UCSD-AML1 (cell line): Measurements from ENCODE around the gene GAL3ST1.
A peak's percentile ranks its signal among the peaks of the same experiment; 100 is the strongest.
"Not testable (repeated sequence)": the region's sequence is repeated elsewhere in the genome, so short reads cannot be mapped to it uniquely, and the experiment has no call there.

Source experiments
- DNase-seq: peaks from one replicate; lab custom pipeline; 2025; ENCODE audit not compliant: unreplicated experiment; lab: John Stamatoyannopoulos, UW

GAL3ST1 gene

GRCh38 chr22:30598986-30599385, 24.5 kb upstream of the GAL3ST1 start:
- DNase-seq = no peak

DNA sequence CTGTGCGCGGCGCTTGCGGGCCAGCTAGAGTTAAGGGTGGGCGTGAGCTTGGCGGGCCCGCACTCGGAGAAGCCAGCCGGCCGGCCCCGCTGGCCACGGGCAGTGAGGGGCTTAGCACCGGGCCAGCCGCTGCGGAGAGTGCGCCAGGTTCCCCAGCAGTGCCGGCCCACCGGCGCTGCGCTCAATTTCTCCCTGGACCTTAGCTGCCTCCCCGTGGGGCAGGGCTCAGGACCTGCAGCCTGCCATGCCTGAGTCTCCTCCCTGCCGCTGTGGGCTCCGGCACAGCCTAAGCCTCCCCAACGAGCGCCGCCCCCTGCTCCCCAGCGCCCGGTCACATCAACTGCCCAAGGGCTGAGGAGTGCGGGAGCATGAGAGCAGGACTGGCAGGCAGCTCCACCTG, 22.4 kb upstream of the GAL3ST1 start:
- DNase-seq = no peak

DNA sequence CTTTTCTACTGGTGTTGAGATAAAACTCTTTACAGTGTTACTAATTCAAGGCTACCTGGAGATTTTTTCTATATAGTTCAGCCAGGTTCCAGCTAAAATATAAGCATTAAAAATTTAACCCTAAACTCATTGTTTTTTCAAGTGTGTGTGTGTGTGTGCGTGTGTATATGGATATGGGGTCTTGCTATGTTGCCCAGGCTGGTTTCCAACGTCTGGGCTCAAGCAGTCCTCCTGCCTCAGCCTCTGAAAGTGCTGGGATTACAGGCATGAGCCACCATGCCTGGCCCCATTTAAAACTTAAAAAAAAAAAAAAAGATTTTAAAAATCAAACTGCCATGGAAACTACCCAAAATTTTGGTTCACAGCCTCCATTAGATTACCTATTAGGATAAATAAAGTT, 21.7 kb upstream of the GAL3ST1 start:
- DNase-seq = no peak

- DNase-seq = not testable (repeated sequence)
Observed at GRCh38 chr22:30592360-30592713, 17.9 kb upstream of the GAL3ST1 start.

DNA sequence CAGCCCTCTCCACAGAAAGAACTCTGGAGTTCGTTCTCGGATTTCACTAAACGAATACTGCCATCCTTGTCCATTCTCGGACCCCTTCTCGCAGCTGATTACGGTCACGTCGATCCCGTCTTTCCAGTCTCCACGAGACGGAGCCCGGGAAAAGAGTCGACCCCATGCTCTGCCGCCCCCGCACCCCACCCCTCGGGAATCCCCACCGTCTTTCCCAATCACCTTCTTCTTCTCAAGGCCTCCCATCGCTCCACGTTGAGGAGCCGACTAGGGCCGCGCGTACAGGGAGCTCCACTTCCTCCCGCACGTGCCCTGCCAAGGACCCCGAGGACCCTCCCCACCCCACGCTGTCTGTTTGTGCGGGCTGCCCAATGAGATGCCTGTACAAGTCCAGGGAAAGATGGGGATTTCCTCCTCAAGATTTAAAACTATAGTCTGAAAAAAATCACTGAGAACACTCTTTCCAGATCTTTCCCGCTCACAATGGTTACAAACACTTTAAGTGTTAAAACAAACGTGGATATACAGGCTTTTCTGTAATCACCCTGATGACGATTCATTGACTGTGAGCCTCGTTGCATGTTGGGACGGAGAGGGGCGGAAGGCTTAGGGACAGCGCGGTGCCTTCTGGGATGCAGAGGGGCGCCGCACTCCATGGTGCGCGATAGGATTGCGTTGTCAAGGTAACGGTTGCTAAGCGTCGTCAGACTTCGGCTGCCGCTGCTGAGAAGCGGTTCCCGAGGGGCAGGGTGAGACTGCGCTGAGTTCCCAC, 17.3 kb upstream of the GAL3ST1 start, which contains the start of gene PES1:
Gene PES1 (minus strand): TSS at position 323 of the 772 bp plus-strand sequence. CDS start 77 bp downstream, at position 246.
- DNase-seq = peak; percentile 94

- DNase-seq = no peak
Observed at GRCh38 chr22:30591191-30591587, 16.7 kb upstream of the GAL3ST1 start.

GRCh38 chr22:30586414-30586813, 11.9 kb upstream of the GAL3ST1 start:
- DNase-seq = no peak

DNA sequence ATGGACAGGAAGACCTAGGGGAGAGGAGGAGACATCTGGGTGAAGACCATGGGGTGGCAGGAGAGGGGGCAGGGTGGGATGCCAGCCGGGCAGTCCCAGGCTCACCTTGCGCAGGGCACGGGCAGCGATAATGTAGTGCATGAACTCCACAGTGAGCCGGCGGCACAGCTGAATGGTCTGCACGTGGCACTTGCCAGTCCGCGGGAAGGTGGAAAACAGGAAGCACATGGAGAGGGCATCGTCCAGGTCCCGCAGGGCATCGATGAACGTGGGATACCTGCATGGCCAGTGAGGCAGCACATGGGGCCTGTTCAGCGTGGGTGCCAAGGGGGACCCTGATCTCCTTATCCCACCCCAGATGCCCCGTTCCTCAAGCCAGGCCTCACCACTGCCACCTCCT, 10.0 kb upstream of the GAL3ST1 start:
- DNase-seq = no peak

GRCh38 chr22:30582788-30583545, 8.5 kb upstream of the GAL3ST1 start:
- peak; percentile 77 for DNase-seq

- no peak for DNase-seq
Observed at GRCh38 chr22:30582051-30582450, 7.6 kb upstream of the GAL3ST1 start.

DNA sequence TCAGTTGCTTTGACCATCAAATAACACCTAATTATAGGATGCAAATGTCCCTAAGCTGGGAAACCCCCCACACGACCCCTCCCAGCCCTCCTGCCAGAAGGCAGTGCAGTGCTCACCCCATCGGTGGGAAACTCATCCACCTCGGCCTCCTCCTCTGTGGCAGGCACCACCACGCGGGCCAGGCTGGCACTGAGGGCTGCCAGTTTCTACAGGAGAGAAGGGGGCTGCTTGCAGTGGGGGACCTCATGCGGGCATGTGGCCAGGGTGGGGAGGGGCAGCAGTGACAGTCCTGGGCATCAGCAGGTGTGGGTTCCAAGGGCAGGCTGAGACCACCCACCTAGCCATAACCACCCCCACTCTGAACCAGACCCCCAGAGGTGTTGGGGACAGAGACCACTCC, 6.4 kb upstream of the GAL3ST1 start:
- no peak for DNase-seq

DNA sequence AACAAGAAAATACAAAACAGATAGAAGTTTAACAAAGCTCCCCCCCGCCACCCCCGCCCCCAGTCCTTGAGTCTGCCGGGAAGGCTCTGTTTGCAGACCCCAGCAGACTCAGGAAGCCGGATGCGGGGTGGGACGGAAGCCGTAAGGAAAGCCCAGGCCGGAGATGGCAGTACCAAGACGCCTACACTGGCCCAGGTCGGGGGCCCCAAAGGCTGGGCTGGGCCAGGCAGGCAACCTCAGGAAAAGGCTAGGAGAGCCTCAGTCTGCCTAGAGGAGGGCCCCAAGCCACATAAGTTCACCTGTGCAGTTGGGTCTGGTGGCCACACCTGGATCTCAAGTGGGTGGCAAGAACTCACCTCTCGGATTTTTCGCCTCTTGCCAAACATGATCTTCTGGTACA, 4.0 kb upstream of the GAL3ST1 start:
- DNase-seq = no peak

DNA sequence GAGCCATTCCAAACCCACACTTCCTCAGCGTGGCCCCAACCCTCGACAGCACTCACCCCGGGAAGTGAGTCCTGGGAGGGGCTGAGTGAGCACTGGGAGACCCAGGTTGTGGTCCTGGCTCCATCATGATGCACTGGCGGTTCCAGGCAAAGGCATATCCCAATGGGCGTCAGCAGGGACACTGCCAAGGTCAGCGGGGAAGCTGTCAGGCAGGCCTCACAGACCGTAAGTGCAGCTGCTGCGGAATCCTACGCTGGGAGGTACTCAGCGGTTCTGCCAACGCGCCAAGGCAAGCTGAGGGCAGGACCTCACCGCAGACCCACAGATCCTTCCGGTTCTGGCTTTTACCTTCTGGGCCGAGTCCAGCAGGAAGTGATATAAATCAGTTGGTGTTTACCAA, 1.4 kb upstream of the GAL3ST1 start:
- DNase-seq = no peak

DNA sequence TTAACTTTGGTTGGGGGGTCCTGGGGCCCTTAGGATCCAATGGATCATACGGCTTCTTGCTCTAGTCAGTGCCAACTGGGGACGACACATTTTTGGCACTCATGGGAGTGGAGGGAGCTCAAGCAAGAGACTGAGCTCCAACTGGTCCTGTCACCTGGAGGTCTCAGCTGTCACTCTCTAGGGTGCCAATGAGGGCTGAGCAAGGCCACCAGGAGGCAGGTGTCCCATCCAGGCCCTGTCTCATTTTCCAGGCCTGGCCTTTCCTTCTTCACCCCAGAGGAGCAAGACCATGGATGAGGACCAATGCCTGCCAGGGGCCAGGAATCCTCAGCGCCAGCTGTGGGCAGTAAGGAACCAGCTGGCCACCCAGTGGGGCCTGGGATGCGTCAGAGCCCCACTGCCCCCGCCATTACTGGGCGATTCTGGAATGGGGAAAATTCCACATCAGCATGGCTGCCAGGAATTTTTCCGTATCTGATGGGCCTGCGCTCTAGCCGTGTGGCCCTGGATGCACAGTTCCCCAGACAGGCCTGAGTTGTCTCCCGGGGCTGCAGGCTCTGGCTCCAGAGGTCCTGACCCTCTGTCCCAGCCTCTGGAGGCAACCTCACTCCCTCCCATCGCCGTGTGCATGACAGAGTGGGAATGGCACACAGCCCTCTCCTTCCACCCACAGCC, 669 bp upstream of the GAL3ST1 start:
- no peak for DNase-seq

GRCh38 chr22:30573594-30574094, 821 bp downstream of the GAL3ST1 start:
- DNase-seq = no peak

DNA sequence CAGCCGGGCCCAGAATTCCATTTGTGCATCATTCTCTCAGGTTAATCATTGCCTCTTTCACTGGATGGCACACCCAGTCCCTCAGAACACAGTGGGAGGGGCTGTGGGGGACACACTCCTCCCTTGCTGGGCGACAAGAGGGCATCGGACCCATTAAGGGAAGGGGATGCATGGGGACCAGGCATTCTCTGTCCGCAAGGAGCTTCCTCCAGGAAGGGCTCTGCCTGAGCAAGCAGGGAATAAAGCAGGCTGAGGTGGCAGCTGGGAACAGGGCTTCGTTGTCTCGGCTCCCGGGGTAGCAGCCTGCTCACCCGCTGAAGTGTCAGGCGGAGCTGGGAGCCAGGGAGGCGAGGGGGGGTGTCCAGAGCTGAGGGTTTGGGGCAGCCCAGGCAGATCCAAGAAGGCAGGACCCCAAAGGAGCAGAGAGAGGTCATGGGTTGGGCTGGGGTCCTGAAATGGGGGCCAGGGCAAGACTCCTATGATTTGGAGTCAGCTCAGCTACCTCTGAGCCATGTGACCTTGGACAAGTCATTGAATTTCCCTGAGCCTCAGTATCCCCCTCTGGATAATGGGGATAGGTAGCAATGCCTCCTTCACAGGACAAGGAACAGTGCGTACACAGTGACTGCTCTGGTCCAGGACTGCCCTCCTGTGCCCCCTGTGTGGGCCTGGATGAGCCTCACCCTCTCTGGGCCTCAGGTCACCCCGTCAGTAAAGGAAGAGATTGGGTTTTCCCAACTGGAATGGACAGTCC, 1.4 kb downstream of the GAL3ST1 start:
- no peak for DNase-seq

GRCh38 chr22:30572210-30572609, 2.3 kb downstream of the GAL3ST1 start:
- no peak for DNase-seq

GRCh38 chr22:30569674-30570202, 4.7 kb downstream of the GAL3ST1 start:
- no peak for DNase-seq

DNA sequence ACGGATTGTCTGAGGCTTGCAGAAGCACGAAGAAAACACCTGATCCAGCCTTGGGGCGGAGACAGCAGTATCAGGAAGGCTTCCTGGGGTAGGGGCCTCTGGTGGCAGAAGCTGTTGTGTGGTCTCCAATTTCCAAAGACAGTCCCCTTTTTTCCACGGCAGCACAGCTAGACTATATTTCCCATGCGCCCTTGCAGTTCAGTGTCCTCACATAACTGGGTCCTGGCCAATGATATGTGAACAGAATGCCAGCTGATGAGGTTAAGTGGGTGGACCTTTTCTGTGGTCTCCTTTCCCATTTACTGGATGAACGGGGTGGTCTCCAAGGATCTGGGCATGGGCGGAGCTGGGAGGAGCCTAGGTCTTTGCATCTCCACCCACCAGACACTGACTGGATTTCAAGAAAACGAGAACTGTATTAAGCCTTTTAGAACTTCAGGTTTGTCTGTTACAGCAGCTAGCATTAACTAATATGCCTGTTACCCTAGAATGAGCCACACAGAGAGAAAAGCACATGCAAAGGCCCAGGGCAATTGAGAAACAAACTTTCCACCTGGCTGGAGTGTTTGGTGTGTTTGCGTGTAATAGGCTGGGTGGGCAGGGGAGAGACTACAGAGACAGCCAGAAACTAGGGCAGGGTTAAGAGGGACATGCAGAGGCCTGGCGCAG, 6.2 kb downstream of the GAL3ST1 start:
- no peak for DNase-seq

DNA sequence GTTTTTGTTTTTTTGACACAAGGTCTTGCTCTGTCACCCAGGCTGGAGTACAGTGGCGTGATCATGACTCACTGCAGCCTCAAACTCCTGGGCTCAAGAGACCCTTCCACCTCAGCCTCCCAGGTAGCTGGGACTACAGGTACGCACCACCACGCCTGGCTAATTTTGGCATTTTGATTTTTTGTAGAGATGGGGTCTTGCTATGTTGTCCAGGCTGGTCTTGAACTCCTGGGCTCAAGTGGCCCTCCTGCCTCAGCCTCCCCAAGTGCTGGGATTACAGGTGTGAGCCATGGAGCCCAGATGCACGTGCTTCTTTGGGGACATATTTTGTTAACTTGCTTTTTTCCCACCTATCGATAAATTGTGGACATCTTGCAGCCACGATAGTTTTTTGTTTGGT, 7.2 kb downstream of the GAL3ST1 start:
- not testable (repeated sequence) for DNase-seq
